HG02970 (cell line): ENCODE data around the gene DPEP2.
"Not testable (repeated sequence)": the region's sequence is repeated elsewhere in the genome, so short reads cannot be mapped to it uniquely, and the experiment has no call there.

Source experiments
- ATAC-seq: cut with Tn5 transposase; IDR thresholded peaks from one replicate; pipeline ENCODE4 v1.9.1; 2021; ENCODE audit warnings: mild to moderate bottlenecking, moderate library complexity, moderate number of reproducible peaks; ENCODE audit not compliant: unreplicated experiment, low FRiP score

DPEP2 gene

GRCh38 chr16:67977469-67978227 is 21.6 kb downstream of the DPEP2 start:
- ATAC-seq, result no peak

GRCh38 chr16:67977005-67977404 is 22.3 kb downstream of the DPEP2 start:
- ATAC-seq, result no peak

GRCh38 chr16:67976205-67976604 is 23.1 kb downstream of the DPEP2 start:
- no peak for ATAC-seq

GRCh38 chr16:67975321-67976105 is 23.8 kb downstream of the DPEP2 start:
- no peak for ATAC-seq

- not testable (repeated sequence) for ATAC-seq
Observed at GRCh38 chr16:67972285-67972684, 27.0 kb downstream of the DPEP2 start.

GRCh38 chr16:67971111-67971510 is 28.2 kb downstream of the DPEP2 start:
- no peak for ATAC-seq

- ATAC-seq, result no peak
Observed at GRCh38 chr16:67969254-67970039, 29.8 kb downstream of the DPEP2 start.

- peak; percentile 60 for ATAC-seq
Observed at GRCh38 chr16:67968400-67969253, 30.7 kb downstream of the DPEP2 start, which contains the start of gene SLC12A4. TSS of gene SLC12A4 (minus strand) at chr16:67968637. CDS start at chr16:67968553, 84 bp downstream.

GRCh38 chr16:67967958-67968399 is 31.3 kb downstream of the DPEP2 start:
- ATAC-seq, result peak; percentile 15

- no peak for ATAC-seq
Observed at GRCh38 chr16:67967183-67967957, 31.9 kb downstream of the DPEP2 start.

- no peak for ATAC-seq
Observed at GRCh38 chr16:67966549-67967182, 32.6 kb downstream of the DPEP2 start.

GRCh38 chr16:67965668-67966548 is 33.4 kb downstream of the DPEP2 start:
- ATAC-seq, result no peak

- ATAC-seq, result no peak
Observed at GRCh38 chr16:67964477-67965131, 34.7 kb downstream of the DPEP2 start.

- no peak for ATAC-seq
Observed at GRCh38 chr16:67963662-67964321, 35.5 kb downstream of the DPEP2 start.

- no peak for ATAC-seq
Observed at GRCh38 chr16:67963292-67963661, 36.0 kb downstream of the DPEP2 start.

- ATAC-seq, result no peak
Observed at GRCh38 chr16:67962135-67962534, 37.1 kb downstream of the DPEP2 start.

GRCh38 chr16:67961551-67961957 is 37.7 kb downstream of the DPEP2 start:
- no peak for ATAC-seq
